A172 (cell line): ENCODE results near the gene MACC1. TPM values are rescaled to one million over a fixed set of nuclear protein-coding genes. Genes with fewer than 3 reads are reported as not detected.
"Not testable (repeated sequence)": the region's sequence is repeated elsewhere in the genome, so short reads cannot be mapped to it uniquely, and the experiment has no call there.

ENCODE experiments used
- DNase-seq: peaks from one replicate; pipeline ENCODE4 v3.0.0-alpha.2; 2015; ENCODE audit warnings: low spot score
- total RNA-seq: library from RNA; depleted of rRNA; stranded (reverse); fragments of >200 nt; shearing (Covaris generic); gene quantifications from 2 replicates; pipeline ENCODE4 v1.2.3, GENCODE V29; 2014

MACC1 gene
- total RNA-seq, 1 experiment from 2014 or later: not detected

GRCh38 chr7:20131776-20132175 is 85.4 kb downstream of the MACC1 start:
- no peak for DNase-seq

GRCh38 chr7:20129920-20130319 is 87.3 kb downstream of the MACC1 start:
- DNase-seq: no peak

- no peak for DNase-seq
Measured at GRCh38 chr7:20128001-20128400, 89.2 kb downstream of the MACC1 start.

- DNase-seq: not testable (repeated sequence)
Measured at GRCh38 chr7:20126060-20126459, 91.1 kb downstream of the MACC1 start.

- DNase-seq: not testable (repeated sequence)
Measured at GRCh38 chr7:20124087-20124486, 93.1 kb downstream of the MACC1 start.

- DNase-seq: not testable (repeated sequence)
Measured at GRCh38 chr7:20122653-20123316, 94.4 kb downstream of the MACC1 start.

- no peak for DNase-seq
Measured at GRCh38 chr7:20122073-20122472, 95.1 kb downstream of the MACC1 start.

- DNase-seq: no peak
Measured at GRCh38 chr7:20121404-20121803, 95.8 kb downstream of the MACC1 start.

GRCh38 chr7:20120611-20121168 is 96.5 kb downstream of the MACC1 start:
- not testable (repeated sequence) for DNase-seq

- DNase-seq: no peak
Measured at GRCh38 chr7:20116869-20117268, 100.3 kb downstream of the MACC1 start.

GRCh38 chr7:20114468-20114867 is 102.7 kb downstream of the MACC1 start:
- DNase-seq: no peak

- no peak for DNase-seq
Measured at GRCh38 chr7:20113427-20114027, 103.7 kb downstream of the MACC1 start.

GRCh38 chr7:20112696-20113095 is 104.5 kb downstream of the MACC1 start:
- DNase-seq: no peak

- DNase-seq: no peak
Measured at GRCh38 chr7:20111821-20112542, 105.2 kb downstream of the MACC1 start.

- no peak for DNase-seq
Measured at GRCh38 chr7:20107582-20107981, 109.6 kb downstream of the MACC1 start.

- no peak for DNase-seq
Measured at GRCh38 chr7:20104696-20105095, 112.5 kb downstream of the MACC1 start.

- DNase-seq: no peak
Measured at GRCh38 chr7:20102982-20103381, 114.2 kb downstream of the MACC1 start.

- DNase-seq: no peak
Measured at GRCh38 chr7:20095862-20096261, 121.3 kb downstream of the MACC1 start.

GRCh38 chr7:20095436-20095835 is 121.7 kb downstream of the MACC1 start:
- no peak for DNase-seq

GRCh38 chr7:20089431-20089830 is 127.8 kb downstream of the MACC1 start:
- DNase-seq: no peak

- DNase-seq: no peak
Measured at GRCh38 chr7:20085086-20085485, 132.1 kb downstream of the MACC1 start.
